ENCODE results near the gene GAB1. TPM values are rescaled to one million over a fixed set of nuclear protein-coding genes. Genes with fewer than 3 reads are reported as not detected.

Gene GAB1
- total RNA-seq, 3 donors from 2014 or later (not counting 1 experiment from before 2014, with no cell fraction given) = 11.5 to 25.4 (median 11.9) TPM

DNA sequence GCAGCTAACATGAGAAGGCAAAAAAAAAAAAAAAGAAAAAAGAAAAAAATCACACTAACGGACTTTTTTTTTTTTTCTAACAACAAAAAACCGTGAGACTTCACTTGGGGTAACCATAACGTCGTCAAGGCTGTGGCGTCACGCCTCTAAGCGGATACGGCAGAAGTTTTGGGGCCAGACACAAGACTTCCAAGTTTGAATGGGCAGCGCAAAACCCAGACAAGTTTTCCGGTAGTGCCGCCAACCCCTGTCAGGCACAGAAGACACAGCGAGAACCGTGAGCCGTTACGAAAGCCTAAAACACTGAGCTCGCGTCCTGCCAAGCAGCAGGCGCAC, 176.3 kb downstream of the GAB1 start:
- ATAC-seq (peak; percentile 49 to 68 (median 59)), DNase-seq (peak in 1 of 2 donors; percentile 95)
- peaks cover 10% of the 10 kb centered on the region for H3K36me3 ChIP-seq (ENCODE audit: control insufficient read depth, insufficient read depth, low read length)
- intact Hi-C loops (cut with micrococcal nuclease) = loop anchor here (1.0 kb wide), 2 partner anchors 329 to 1585 kb away; partner anchors contain the start of genes ABCE1, ANAPC10 and USP38
- Mint-ChIP-seq H3K4me3 (peak overlapping the region; percentile 95), H3K36me3 (no peaks in the 10 kb centered on the region), H3K9me3 (no peaks in the 10 kb centered on the region), H3K27ac (peak overlapping the region; percentile 96 to 98), H3K27me3 (ENCODE audit: low read depth in 2 of 2) (no peaks in the 10 kb centered on the region), H3K4me1 (peaks cover 43% of the 10 kb centered on the region in 2 donors)
- no peaks in the 10 kb centered on the region for H3K27me3 ChIP-seq (ENCODE audit: control insufficient read depth, insufficient read depth, low read length)
- no peaks in the 10 kb centered on the region for H3K9me3 ChIP-seq (ENCODE audit: control insufficient read depth, insufficient read depth, low read length)
- H3K4me3 ChIP-seq (ENCODE audit: low read length) = peak overlapping the region; percentile 94
- 0% methylated on average over 18 of the region's 18 CpGs for WGBS (ENCODE audit: insufficient coverage)
- H3K27ac ChIP-seq (ENCODE audit: low read length) = peak overlapping the region; percentile 99
- peaks cover 8% of the 10 kb centered on the region for H3K4me1 ChIP-seq (ENCODE audit: control insufficient read depth, insufficient read depth, low read length)
- TF ChIP-seq, protein P1, sequence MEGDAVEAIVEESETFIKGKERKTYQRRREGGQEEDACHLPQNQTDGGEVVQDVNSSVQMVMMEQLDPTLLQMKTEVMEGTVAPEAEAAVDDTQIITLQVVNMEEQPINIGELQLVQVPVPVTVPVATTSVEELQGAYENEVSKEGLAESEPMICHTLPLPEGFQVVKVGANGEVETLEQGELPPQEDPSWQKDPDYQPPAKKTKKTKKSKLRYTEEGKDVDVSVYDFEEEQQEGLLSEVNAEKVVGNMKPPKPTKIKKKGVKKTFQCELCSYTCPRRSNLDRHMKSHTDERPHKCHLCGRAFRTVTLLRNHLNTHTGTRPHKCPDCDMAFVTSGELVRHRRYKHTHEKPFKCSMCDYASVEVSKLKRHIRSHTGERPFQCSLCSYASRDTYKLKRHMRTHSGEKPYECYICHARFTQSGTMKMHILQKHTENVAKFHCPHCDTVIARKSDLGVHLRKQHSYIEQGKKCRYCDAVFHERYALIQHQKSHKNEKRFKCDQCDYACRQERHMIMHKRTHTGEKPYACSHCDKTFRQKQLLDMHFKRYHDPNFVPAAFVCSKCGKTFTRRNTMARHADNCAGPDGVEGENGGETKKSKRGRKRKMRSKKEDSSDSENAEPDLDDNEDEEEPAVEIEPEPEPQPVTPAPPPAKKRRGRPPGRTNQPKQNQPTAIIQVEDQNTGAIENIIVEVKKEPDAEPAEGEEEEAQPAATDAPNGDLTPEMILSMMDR (IDR thresholded peaks at IDR 0.05) = no peak

DNA sequence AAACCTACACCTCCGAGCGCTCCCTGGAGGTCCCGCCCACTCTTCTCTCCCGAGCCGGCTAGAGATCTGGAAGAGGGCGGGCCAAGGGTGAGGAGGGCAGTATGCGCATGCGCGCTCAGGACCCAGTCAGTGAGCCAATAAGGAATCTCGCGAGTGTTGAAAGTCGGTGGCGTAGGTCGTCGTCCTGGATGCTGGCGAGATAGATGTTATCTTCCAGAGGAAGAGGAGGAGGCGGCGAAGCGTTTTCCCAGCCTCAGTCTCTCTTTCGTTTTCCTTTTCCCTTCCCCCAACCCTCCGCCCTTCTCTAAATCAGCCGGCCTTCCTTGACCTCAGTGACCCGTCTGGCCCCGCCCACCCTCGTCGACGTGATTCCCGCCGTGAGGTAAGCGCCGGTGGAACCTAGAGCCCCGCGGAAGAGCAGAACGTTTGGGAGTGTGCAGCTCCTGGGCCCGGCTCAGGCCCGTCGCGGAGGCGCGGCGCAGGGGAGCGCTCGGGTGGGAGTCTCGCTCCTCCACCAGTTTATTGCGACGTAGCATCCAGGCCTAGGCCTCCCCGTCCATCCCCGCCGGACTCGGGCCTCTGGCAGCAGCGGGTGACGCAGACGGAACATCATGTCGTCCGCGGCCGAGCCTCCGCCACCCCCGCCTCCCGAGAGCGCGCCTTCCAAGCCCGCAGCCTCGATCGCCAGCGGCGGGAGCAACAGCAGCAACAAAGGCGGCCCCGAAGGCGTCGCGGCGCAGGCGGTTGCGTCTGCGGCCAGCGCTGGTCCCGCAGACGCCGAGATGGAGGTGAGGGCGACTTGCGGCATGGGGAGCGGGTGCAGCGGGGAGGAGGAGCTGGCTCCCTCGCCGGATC, 176.9 kb downstream of the GAB1 start, which contains the start of gene SMARCA5:
TSS of gene SMARCA5 (plus strand) at position 389 of the 855 bp plus-strand sequence. CDS start at position 612, 223 bp downstream.
- DNase-seq = peak; percentile 93 to 100
- peak within 1 kb of the TSS; percentile 94 for H3K4me3 ChIP-seq (ENCODE audit: low read length)
- H3K27ac ChIP-seq (ENCODE audit: low read length) = peak within 1 kb of the TSS; percentile 99
- H3K27me3 Mint-ChIP-seq (ENCODE audit: low read depth in 2 of 2) = no peaks in the 10 kb centered on the region
- TF ChIP-seq, protein P1 (IDR thresholded peaks at IDR 0.05) = no peak
- no peaks in the 10 kb centered on the region for H3K9me3 Mint-ChIP-seq
- peaks cover under 1% of the 10 kb centered on the region for H3K36me3 Mint-ChIP-seq
- ATAC-seq = peak; percentile 82 to 94 (median 83)
- intact Hi-C loops (cut with micrococcal nuclease) = loop anchor here (1.0 kb wide), 2 partner anchors 329 to 1585 kb away; partner anchors contain the start of genes ABCE1, ANAPC10 and USP38
- WGBS (ENCODE audit: insufficient coverage) = under 1% methylated on average over 85 of the region's 86 CpGs
- H3K4me1 Mint-ChIP-seq = peaks cover 37 to 39% of the 10 kb centered on the region in 2 donors
- H3K4me3 Mint-ChIP-seq = peak within 1 kb of the TSS; percentile 95
- no peaks in the 10 kb centered on the region for H3K27me3 ChIP-seq (ENCODE audit: control insufficient read depth, insufficient read depth, low read length)
- peaks cover 8% of the 10 kb centered on the region for H3K4me1 ChIP-seq (ENCODE audit: control insufficient read depth, insufficient read depth, low read length)
- no peaks in the 10 kb centered on the region for H3K9me3 ChIP-seq (ENCODE audit: control insufficient read depth, insufficient read depth, low read length)
- H3K27ac Mint-ChIP-seq = peak within 1 kb of the TSS; percentile 96 to 98
- H3K36me3 ChIP-seq (ENCODE audit: control insufficient read depth, insufficient read depth, low read length) = peaks cover 15% of the 10 kb centered on the region

DNA sequence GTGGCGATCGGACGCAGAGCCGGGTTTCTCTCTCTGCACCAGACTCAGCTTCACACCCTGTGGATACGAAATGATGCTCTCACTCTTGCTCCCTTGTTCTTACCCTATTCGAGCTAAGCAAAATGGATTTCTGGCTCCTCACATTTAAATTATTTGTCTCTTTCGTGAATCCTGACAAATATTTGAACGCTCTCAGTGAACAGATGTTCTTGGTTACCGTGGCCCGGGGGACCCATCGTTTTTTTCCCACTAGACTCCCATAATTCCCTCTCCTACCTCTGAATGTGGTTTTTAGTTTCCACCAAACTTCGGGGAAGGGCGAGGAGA, 177.5 kb downstream of the GAB1 start:
- H3K4me1 ChIP-seq (ENCODE audit: control insufficient read depth, insufficient read depth, low read length) = peaks cover 8% of the 10 kb centered on the region
- H3K27ac ChIP-seq (ENCODE audit: low read length) = peak overlapping the region; percentile 99
- ATAC-seq (peak in 1 of 3 donors; percentile 36), DNase-seq (no peak)
- 0% methylated on average over 13 of the region's 13 CpGs for WGBS (ENCODE audit: insufficient coverage)
- H3K27me3 ChIP-seq (ENCODE audit: control insufficient read depth, insufficient read depth, low read length) = no peaks in the 10 kb centered on the region
- H3K9me3 Mint-ChIP-seq = no peaks in the 10 kb centered on the region
- H3K4me1 Mint-ChIP-seq = peaks cover 39 to 44% of the 10 kb centered on the region in 2 donors
- peaks cover 20% of the 10 kb centered on the region for H3K36me3 ChIP-seq (ENCODE audit: control insufficient read depth, insufficient read depth, low read length)
- no peaks in the 10 kb centered on the region for H3K27me3 Mint-ChIP-seq (ENCODE audit: low read depth in 2 of 2)
- peaks cover 6% of the 10 kb centered on the region for H3K36me3 Mint-ChIP-seq
- no peaks in the 10 kb centered on the region for H3K9me3 ChIP-seq (ENCODE audit: control insufficient read depth, insufficient read depth, low read length)
- intact Hi-C loops (cut with micrococcal nuclease) = no loop called here
- TF ChIP-seq, protein P1 (IDR thresholded peaks at IDR 0.05) = no peak
- H3K27ac Mint-ChIP-seq = peak overlapping the region; percentile 96 to 98
- peak overlapping the region; percentile 94 for H3K4me3 ChIP-seq (ENCODE audit: low read length)
- peak overlapping the region; percentile 95 for H3K4me3 Mint-ChIP-seq
